Liver (tissue), 9 donors: ENCODE results near the gene ZNF655. TPM values are rescaled to one million over a fixed set of nuclear protein-coding genes. Genes with fewer than 3 reads are reported as not detected.

Experiments used
- DNase-seq: peaks from one replicate; pipeline ENCODE4 v3.0.0-alpha.2; 2017; ENCODE audit warnings: low spot score
- H3K27ac ChIP-seq, 2 donors: one replicate each; pipeline ENCODE4 v1.7.0; 2013; ENCODE audit warnings: inconsistent platforms in 2 of 2, low read length in 2 of 2, control low read depth in 1 of 2, low read depth in 1 of 2, mild to moderate bottlenecking in 1 of 2
- H3K27me3 ChIP-seq, 4 donors: one replicate each; pipeline versions ENCODE4 v1.6.1 to v1.7.0; 2013; ENCODE audit warnings: low read length in 3 of 4, inconsistent platforms in 1 of 4, mild to moderate bottlenecking in 1 of 4, moderate library complexity in 1 of 4; ENCODE audit not compliant: control insufficient read depth in 4 of 4, insufficient read depth in 4 of 4
- H3K36me3 ChIP-seq, 4 donors: one replicate each; pipeline versions ENCODE4 v1.6.1 to v1.7.0; 2013; ENCODE audit warnings: low read length in 3 of 4, mild to moderate bottlenecking in 3 of 4, low read depth in 1 of 4, moderate library complexity in 1 of 4; ENCODE audit not compliant: control insufficient read depth in 4 of 4, insufficient read depth in 3 of 4
- H3K4me1 ChIP-seq, 4 donors: one replicate each; pipeline versions ENCODE4 v1.6.1 to v1.7.0; 2013; ENCODE audit warnings: low read length in 3 of 4, mild to moderate bottlenecking in 3 of 4, moderate library complexity in 1 of 4; ENCODE audit not compliant: control insufficient read depth in 4 of 4, insufficient read depth in 4 of 4
- H3K4me3 ChIP-seq, 3 donors: one replicate each; pipeline versions ENCODE4 v1.6.1 to v1.7.0; 2013; ENCODE audit warnings: low read length in 3 of 3, control low read depth in 1 of 3, low read depth in 1 of 3, mild to moderate bottlenecking in 1 of 3
- H3K9ac ChIP-seq, 2 donors: one replicate each; pipeline ENCODE4 v1.7.0; 2013; ENCODE audit warnings: low read length in 2 of 2, mild to moderate bottlenecking in 2 of 2, moderate library complexity in 2 of 2, control low read depth in 1 of 2, low read depth in 1 of 2
- H3K9me3 ChIP-seq, 4 donors: one replicate each; pipeline versions ENCODE4 v1.6.1 to v1.7.0; 2013; ENCODE audit warnings: low read length in 3 of 4; ENCODE audit not compliant: control insufficient read depth in 4 of 4
- ATF3 ChIP-seq: IDR thresholded peaks from 2 replicates; pipeline ENCODE4 v1.6.1; 2016; ENCODE audit warnings: antibody characterized with exemption
- EGR1 ChIP-seq, 2 donors: IDR thresholded peaks; 2 replicates each; pipeline ENCODE4 v1.6.1; 2016 to 2018; ENCODE audit warnings: antibody characterized with exemption in 2 of 2, low read depth in 2 of 2
- FOXA1 ChIP-seq: IDR thresholded peaks from 2 replicates; pipeline ENCODE4 v1.6.1; 2016; ENCODE audit warnings: antibody characterized with exemption
- FOXA2 ChIP-seq: IDR thresholded peaks from 2 replicates; pipeline ENCODE4 v1.6.1; 2016; ENCODE audit warnings: antibody characterized with exemption
- GABPA ChIP-seq, 2 donors: IDR thresholded peaks in 1 of 2; conservative IDR thresholded peaks in 1 of 2; 2 replicates each; pipeline ENCODE4 v1.6.1; 2016; ENCODE audit warnings: antibody characterized with exemption in 2 of 2, mild to moderate bottlenecking in 1 of 2, moderate library complexity in 1 of 2
- HNF4A ChIP-seq, 2 donors: conservative IDR thresholded peaks; 2 replicates each; pipeline ENCODE4 v1.6.1; 2016; ENCODE audit warnings: antibody characterized with exemption in 2 of 2, mild to moderate bottlenecking in 2 of 2
- HNF4G ChIP-seq: IDR thresholded peaks from 2 replicates; pipeline ENCODE4 v1.6.1; 2016; ENCODE audit warnings: antibody characterized with exemption
- JUND ChIP-seq, 2 donors: IDR thresholded peaks; 2 replicates each; pipeline ENCODE4 v1.6.1; 2016; ENCODE audit warnings: antibody characterized with exemption in 2 of 2
- MAX ChIP-seq: IDR thresholded peaks from 2 replicates; pipeline ENCODE4 v1.6.1; 2016; ENCODE audit warnings: antibody characterized with exemption
- NR2F2 ChIP-seq: IDR thresholded peaks from 2 replicates; pipeline ENCODE4 v1.6.1; 2016; ENCODE audit warnings: antibody characterized with exemption
- RAD21 ChIP-seq, 2 donors: IDR thresholded peaks; 2 replicates each; pipeline ENCODE4 v1.6.1; 2016; ENCODE audit warnings: antibody characterized with exemption in 2 of 2, mild to moderate bottlenecking in 2 of 2
- REST ChIP-seq: IDR thresholded peaks from 2 replicates; pipeline ENCODE4 v1.6.1; 2016; ENCODE audit warnings: antibody characterized with exemption, mild to moderate bottlenecking
- RXRA ChIP-seq, 2 donors: IDR thresholded peaks; 2 replicates each; pipeline ENCODE4 v1.6.1; 2017 to 2018; ENCODE audit warnings: antibody characterized with exemption in 2 of 2, mild to moderate bottlenecking in 1 of 2
- SP1 ChIP-seq: IDR thresholded peaks from 2 replicates; pipeline ENCODE4 v1.6.1; 2018; ENCODE audit warnings: antibody characterized with exemption, mild to moderate bottlenecking
- TAF1 ChIP-seq: conservative IDR thresholded peaks from 2 replicates; pipeline ENCODE4 v1.6.1; 2016; ENCODE audit warnings: antibody characterized with exemption, mild to moderate bottlenecking
- YY1 ChIP-seq: IDR thresholded peaks from 2 replicates; pipeline ENCODE4 v1.6.1; 2016; ENCODE audit warnings: antibody characterized with exemption, mild to moderate bottlenecking
- WGBS: extraction: QIAGEN DNeasy Blood & Tissue Kit; methylation state at CpG from one replicate; pipeline ENCODE4 v1.1.7; 2013; 5-methylcytosine and 5-hydroxymethylcytosine counted together
- polyA plus RNA-seq, 2 donors: library from polyadenylated mRNA; stranded (reverse) in 1 of 2; unstranded in 1 of 2; fragments of 200-250 nt in 1 of 2; fragments of >200 nt in 1 of 2; fragmentation: Nextera tagmentation in 1 of 2; extraction: Ambion mirVana in 1 of 2; gene quantifications; one replicate each; pipeline versions ENCODE4 v1.2.1 to v1.2.3, GENCODE V29; 2013 to 2015
- total RNA-seq, 2 donors: library from RNA; depleted of rRNA; stranded (reverse); fragments of >200 nt; gene quantifications; one replicate each; pipeline ENCODE4 v1.2.3, GENCODE V29; 2014
- TF ChIP-seq, protein P1 (sequence below): IDR thresholded peaks from 2 replicates; pipeline ENCODE4 v1.6.1; 2016; ENCODE audit warnings: antibody characterized with exemption
- TF ChIP-seq, protein P2 (sequence below): fragments of 150-350 bp; IDR thresholded peaks from 2 replicates; pipeline ENCODE4 v1.5.1; 2017; ENCODE audit warnings: improper control_type of control experiment, low read depth, low read length; ENCODE audit not compliant: missing input control
- donor health status: healthy.
- donor health status: healthy.
- donor health status: healthy.
- donor health status: healthy.
- donor health status: healthy.

Gene ZNF655
- total and polyA plus RNA-seq, 4 donors = 15.9 to 59.7 (median 32.4) TPM

DNA sequence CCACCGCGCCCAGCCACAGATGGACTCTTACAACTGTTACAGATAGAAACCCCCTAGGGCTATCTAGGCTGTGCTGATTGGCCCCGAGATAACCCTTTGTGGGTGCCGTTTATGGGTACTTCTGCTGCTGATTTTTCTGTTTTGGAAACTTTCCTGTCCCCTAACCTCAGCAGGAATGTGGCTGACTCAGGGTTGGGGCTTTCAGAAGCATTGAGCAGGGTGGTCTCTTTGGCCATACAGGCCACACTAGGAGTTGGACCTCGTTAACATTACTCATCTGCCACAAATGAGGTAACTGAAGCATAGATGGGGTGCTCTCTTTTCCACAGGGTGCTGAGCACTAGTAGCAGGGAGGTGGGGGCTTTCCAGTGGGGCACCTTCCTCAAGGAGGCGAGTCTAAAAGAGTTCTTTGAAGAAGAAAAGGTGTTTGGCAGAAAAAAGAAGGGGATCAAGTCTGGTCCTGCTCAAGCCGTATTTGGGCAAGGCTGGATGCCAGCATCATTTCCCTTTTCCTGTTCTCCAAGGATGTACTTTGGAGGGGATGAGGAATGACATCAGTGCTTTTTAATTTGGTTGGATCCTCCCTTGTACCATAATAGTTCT is 64.8 kb downstream of the ZNF655 start (continued):
- TF ChIP-seq REST (no peak), GABPA (IDR thresholded peaks at IDR 0.05 in 1 of 2, conservative IDR thresholded peaks at IDR 0.05 in 1 of 2) (no peak), ATF3 (no peak), YY1 (no peak), HNF4A (conservative IDR thresholded peaks at IDR 0.05) (no peak)

- TF ChIP-seq YY1 = no peak
- no peak for TF ChIP-seq HNF4G
- no peak for TF ChIP-seq TAF1
- TF ChIP-seq, protein P1, sequence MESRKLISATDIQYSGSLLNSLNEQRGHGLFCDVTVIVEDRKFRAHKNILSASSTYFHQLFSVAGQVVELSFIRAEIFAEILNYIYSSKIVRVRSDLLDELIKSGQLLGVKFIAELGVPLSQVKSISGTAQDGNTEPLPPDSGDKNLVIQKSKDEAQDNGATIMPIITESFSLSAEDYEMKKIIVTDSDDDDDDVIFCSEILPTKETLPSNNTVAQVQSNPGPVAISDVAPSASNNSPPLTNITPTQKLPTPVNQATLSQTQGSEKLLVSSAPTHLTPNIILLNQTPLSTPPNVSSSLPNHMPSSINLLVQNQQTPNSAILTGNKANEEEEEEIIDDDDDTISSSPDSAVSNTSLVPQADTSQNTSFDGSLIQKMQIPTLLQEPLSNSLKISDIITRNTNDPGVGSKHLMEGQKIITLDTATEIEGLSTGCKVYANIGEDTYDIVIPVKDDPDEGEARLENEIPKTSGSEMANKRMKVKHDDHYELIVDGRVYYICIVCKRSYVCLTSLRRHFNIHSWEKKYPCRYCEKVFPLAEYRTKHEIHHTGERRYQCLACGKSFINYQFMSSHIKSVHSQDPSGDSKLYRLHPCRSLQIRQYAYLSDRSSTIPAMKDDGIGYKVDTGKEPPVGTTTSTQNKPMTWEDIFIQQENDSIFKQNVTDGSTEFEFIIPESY = no peak
- no peak for TF ChIP-seq REST
- TF ChIP-seq FOXA2 = no peak
- TF ChIP-seq MAX = no peak
- no peak for TF ChIP-seq JUND (IDR thresholded peaks at IDR 0.05)
- TF ChIP-seq, protein P2, sequence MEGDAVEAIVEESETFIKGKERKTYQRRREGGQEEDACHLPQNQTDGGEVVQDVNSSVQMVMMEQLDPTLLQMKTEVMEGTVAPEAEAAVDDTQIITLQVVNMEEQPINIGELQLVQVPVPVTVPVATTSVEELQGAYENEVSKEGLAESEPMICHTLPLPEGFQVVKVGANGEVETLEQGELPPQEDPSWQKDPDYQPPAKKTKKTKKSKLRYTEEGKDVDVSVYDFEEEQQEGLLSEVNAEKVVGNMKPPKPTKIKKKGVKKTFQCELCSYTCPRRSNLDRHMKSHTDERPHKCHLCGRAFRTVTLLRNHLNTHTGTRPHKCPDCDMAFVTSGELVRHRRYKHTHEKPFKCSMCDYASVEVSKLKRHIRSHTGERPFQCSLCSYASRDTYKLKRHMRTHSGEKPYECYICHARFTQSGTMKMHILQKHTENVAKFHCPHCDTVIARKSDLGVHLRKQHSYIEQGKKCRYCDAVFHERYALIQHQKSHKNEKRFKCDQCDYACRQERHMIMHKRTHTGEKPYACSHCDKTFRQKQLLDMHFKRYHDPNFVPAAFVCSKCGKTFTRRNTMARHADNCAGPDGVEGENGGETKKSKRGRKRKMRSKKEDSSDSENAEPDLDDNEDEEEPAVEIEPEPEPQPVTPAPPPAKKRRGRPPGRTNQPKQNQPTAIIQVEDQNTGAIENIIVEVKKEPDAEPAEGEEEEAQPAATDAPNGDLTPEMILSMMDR = no peak
- no peak for TF ChIP-seq RXRA (IDR thresholded peaks at IDR 0.05)
- no peak for TF ChIP-seq ATF3
- TF ChIP-seq FOXA1 = no peak
- TF ChIP-seq EGR1 (IDR thresholded peaks at IDR 0.05; ENCODE audit: low read depth in 2 of 2) = no peak
- no peak for TF ChIP-seq GABPA (IDR thresholded peaks at IDR 0.05 in 1 of 2, conservative IDR thresholded peaks at IDR 0.05 in 1 of 2)
- no peak for TF ChIP-seq RAD21 (IDR thresholded peaks at IDR 0.05)
- no peak for TF ChIP-seq SP1
- TF ChIP-seq NR2F2 = no peak
- no peak for TF ChIP-seq HNF4A (conservative IDR thresholded peaks at IDR 0.05)
- no peak overlapping the region for H3K4me3 ChIP-seq
- H3K9me3 ChIP-seq = no peaks in the 10 kb centered on the region
- H3K27me3 ChIP-seq = no peaks in the 10 kb centered on the region
- no peak overlapping the region for H3K9ac ChIP-seq
- 87% methylated on average over 9 of the region's 9 CpGs for whole genome bisulfite sequencing
- DNase-seq = no peak
- no peak overlapping the region for H3K27ac ChIP-seq
- H3K4me1 ChIP-seq = no peaks in the 10 kb centered on the region
- peaks cover 11 to 89% (median 75%) of the 10 kb centered on the region in 4 donors for H3K36me3 ChIP-seq
Observed at GRCh38 chr7:99623702-99624447, 65.4 kb downstream of the ZNF655 start.
